Activated naive CD8-positive, alpha-beta T cell (primary cell): ENCODE measurements around the gene PDIA6.
"Not testable (repeated sequence)": the region's sequence is repeated elsewhere in the genome, so short reads cannot be mapped to it uniquely, and the experiment has no call there.

ENCODE experiments used
- H3K27ac Mint-ChIP-seq: one replicate; pipeline ENCODE4 v1.8.0; 2021; ENCODE audit warnings: mixed read lengths
- H3K27me3 Mint-ChIP-seq: one replicate; pipeline ENCODE4 v1.8.0; 2021; ENCODE audit warnings: mixed read lengths
- H3K36me3 Mint-ChIP-seq: one replicate; pipeline ENCODE4 v1.8.0; 2021; ENCODE audit warnings: mixed read lengths
- H3K4me1 Mint-ChIP-seq: one replicate; pipeline ENCODE4 v1.8.0; 2021; ENCODE audit warnings: low read depth, mixed read lengths
- H3K4me3 Mint-ChIP-seq: one replicate; pipeline ENCODE4 v1.8.0; 2021; ENCODE audit warnings: mild to moderate bottlenecking, mixed read lengths
- H3K9me3 Mint-ChIP-seq: one replicate; pipeline ENCODE4 v1.8.0; 2021; ENCODE audit warnings: low read depth, mixed read lengths

The PDIA6 gene

GRCh38 chr2:10824191-10824590 lies 11.6 kb upstream of the PDIA6 start:
- H3K9me3 Mint-ChIP-seq, result no peaks in the 10 kb centered on the region
- H3K27ac Mint-ChIP-seq, result no peak overlapping the region
- H3K4me3 Mint-ChIP-seq, result no peak overlapping the region
- H3K36me3 Mint-ChIP-seq, result no peaks in the 10 kb centered on the region
- no peaks in the 10 kb centered on the region for H3K4me1 Mint-ChIP-seq
- peaks cover 17% of the 10 kb centered on the region for H3K27me3 Mint-ChIP-seq

DNA sequence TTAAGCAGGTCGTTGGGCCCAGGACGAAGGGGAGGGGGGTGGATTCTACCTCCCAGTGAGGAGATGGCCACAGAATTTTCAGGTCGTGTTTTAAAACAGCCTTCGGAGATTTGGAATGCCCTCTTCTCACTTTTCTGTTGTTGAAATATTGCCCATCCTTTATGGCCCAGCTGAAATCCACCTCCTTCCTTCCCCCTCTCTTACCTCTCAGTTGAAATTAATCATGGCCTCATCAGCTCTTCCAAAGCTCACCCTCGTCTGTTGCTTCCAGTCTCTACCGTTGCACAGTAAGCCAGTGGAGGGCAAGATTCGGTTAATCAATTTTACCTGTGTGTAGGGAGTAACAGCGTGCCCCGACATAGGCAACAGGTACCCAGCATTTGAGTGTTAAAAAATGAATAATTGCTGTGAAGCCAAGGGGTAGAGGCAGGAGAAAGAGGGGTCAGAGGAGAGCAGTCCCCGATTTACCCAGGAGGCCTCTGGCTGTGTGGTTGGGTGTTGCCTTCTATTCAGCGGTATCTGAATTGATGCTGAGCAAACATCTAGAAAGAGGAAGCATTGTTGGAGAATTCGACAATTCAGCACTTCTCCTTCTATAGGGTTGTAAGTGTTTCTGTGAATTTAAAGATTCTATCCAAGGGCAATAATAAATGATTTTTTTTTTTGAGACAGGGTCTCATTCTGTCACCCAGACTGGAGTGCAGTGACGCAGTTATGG lies 8.6 kb upstream of the PDIA6 start:
- Mint-ChIP-seq H3K4me1 (no peaks in the 10 kb centered on the region), H3K27me3 (peaks cover 14% of the 10 kb centered on the region)

DNA sequence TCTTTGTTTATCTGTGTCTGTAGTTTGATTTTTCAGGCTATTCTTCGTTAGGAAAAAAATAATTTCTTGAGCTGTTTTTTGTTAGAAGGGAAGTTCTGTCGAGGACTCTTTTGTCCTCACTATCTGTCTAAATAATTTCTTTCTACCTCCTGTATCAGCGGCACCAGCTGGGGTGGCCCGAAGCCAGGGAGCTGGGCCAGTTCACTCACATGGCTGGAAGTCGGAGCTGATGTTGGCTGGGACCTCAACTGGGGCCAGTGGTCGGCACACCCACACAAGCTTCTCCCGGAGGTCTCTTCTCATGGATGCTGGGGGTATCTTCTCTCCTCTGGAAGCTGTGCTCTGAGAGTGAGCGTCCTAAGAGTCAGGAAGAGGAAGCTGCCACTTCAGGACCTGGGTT lies 8.0 kb upstream of the PDIA6 start:
- Mint-ChIP-seq H3K36me3 (no peaks in the 10 kb centered on the region), H3K27me3 (peaks cover 14% of the 10 kb centered on the region), H3K4me3 (no peak overlapping the region)

More for the DNA sequence above, 8.6 kb upstream of the PDIA6 start:
- H3K36me3 Mint-ChIP-seq, result no peaks in the 10 kb centered on the region
- no peak overlapping the region for H3K27ac Mint-ChIP-seq
- no peak overlapping the region for H3K4me3 Mint-ChIP-seq
- H3K9me3 Mint-ChIP-seq, result no peaks in the 10 kb centered on the region

GRCh38 chr2:10819714-10820314 lies 7.2 kb upstream of the PDIA6 start:
- H3K4me3 Mint-ChIP-seq, result no peak overlapping the region
- no peaks in the 10 kb centered on the region for H3K4me1 Mint-ChIP-seq
- H3K27ac Mint-ChIP-seq, result no peak overlapping the region
- H3K9me3 Mint-ChIP-seq, result no peaks in the 10 kb centered on the region
- peaks cover 14% of the 10 kb centered on the region for H3K27me3 Mint-ChIP-seq
- H3K36me3 Mint-ChIP-seq, result no peaks in the 10 kb centered on the region

More for the DNA sequence above, 8.0 kb upstream of the PDIA6 start:
- Mint-ChIP-seq H3K9me3 (no peaks in the 10 kb centered on the region), H3K4me1 (no peaks in the 10 kb centered on the region), H3K27ac (no peak overlapping the region)

DNA sequence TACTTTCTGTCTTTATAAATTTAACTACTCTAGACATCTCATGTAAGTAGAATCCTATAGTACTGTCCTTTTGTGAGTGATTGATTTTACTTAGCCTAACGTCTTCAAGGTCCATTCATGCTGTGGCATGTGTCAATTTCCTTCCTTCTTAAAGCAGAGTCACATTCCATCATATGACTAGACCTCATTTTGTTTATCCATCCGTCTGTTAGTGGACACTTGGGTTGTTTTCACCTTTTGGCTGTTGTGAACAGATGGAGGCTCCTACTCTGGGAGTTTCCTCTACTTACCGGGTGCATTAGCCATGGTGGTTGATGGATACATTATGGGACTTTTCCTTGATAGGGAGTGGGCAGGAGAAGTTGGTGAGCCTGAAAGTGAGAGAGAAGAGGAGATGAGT lies 6.4 kb upstream of the PDIA6 start:
- no peaks in the 10 kb centered on the region for H3K36me3 Mint-ChIP-seq
- H3K27me3 Mint-ChIP-seq, result peaks cover 12% of the 10 kb centered on the region
- no peak overlapping the region for H3K4me3 Mint-ChIP-seq
- H3K27ac Mint-ChIP-seq, result no peak overlapping the region
- H3K4me1 Mint-ChIP-seq, result no peaks in the 10 kb centered on the region
- no peaks in the 10 kb centered on the region for H3K9me3 Mint-ChIP-seq

DNA sequence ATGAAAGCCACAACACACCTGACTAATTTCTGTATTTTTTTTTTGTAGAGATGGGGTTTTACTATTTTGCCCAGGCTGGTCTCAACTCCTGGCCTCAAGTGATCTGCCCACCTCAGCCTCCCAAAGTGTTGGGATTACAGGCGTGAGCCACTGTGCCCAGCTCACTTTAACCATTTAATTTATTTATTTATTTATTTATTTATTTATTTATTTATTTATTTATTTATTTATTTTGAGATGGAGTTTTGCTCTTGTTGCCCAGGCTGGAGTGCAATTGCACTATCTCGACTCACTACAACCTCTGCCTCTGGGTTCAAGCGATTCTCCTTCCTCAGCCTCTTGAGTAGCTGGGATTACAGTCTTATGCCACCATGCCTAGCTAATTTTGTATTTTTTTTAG lies 5.7 kb upstream of the PDIA6 start:
- not testable (repeated sequence) for H3K4me3 Mint-ChIP-seq, H3K36me3 Mint-ChIP-seq, H3K9me3 Mint-ChIP-seq, H3K27ac Mint-ChIP-seq, H3K4me1 Mint-ChIP-seq, H3K27me3 Mint-ChIP-seq

- H3K27me3 Mint-ChIP-seq, result peaks cover 9% of the 10 kb centered on the region
- no peaks in the 10 kb centered on the region for H3K9me3 Mint-ChIP-seq
- no peak overlapping the region for H3K27ac Mint-ChIP-seq
Measured at GRCh38 chr2:10817413-10817812, 4.8 kb upstream of the PDIA6 start.

DNA sequence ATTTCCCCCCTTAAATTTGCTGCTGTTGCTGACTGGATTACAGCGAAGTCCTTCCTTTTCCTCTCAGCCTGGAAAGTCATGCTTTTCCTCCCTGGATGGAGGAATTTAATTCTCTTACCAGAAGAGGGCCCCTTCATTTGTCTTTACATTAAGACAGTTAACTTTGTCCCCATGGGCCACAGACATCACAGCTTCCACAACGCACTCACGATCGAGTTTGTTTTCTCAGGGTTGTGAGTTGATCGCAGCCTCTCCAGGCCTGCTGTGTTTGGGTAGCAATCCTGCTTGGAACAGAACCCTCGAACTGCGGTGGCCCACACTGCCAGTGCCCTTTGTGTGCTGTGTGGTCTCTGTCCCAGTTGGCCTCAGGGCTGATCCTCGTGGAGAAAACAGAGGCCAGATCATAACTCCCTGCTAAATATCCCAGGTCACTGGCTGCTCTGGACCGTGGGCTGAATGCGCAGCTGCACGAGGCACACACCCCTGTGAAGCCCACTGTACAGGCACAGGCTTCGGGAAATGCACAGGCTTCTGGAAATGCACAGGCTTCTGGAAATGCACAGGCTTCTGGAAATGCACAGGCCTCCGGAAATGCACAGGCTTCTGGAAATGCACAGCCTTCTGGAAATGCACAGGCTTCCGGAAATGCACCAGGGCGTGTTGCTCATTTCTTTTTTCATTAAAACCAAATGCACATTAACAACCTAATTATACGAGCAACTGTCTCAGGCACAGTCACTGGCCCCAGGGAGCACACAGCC lies 2.2 kb upstream of the PDIA6 start:
- no peak overlapping the region for H3K27ac Mint-ChIP-seq
- peaks cover 3% of the 10 kb centered on the region for H3K27me3 Mint-ChIP-seq
- peaks cover 7% of the 10 kb centered on the region for H3K36me3 Mint-ChIP-seq
- no peaks in the 10 kb centered on the region for H3K9me3 Mint-ChIP-seq
- peaks cover 20% of the 10 kb centered on the region for H3K4me1 Mint-ChIP-seq
- peak overlapping the region; percentile 56 for H3K4me3 Mint-ChIP-seq

More at GRCh38 chr2:10817413-10817812, 4.8 kb upstream of the PDIA6 start:
- Mint-ChIP-seq H3K4me3 (no peak overlapping the region), H3K36me3 (no peaks in the 10 kb centered on the region), H3K4me1 (peaks cover 3% of the 10 kb centered on the region)

DNA sequence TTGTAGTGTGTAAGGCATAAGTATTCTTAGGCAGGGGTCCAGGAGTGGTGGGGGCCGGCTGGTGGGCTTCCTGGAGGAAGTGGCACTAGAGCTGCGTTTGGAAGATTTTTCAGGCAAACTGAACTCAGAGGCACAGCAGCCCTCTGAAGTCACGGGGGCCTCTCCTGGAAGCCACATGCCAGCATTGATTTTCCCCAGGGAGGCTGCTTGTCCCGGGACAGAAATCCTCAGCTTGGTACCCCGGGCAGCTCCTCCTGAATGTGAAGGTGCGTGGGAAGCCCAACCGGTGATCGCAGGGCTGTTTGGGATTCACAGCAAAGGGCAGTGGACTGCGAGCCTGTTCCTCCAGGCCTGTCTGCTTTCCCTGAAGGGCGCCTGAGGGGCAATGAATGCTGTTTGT lies 1.6 kb upstream of the PDIA6 start:
- H3K27ac Mint-ChIP-seq, result peak overlapping the region; percentile 16
- H3K36me3 Mint-ChIP-seq, result peaks cover 7% of the 10 kb centered on the region
- peaks cover 24% of the 10 kb centered on the region for H3K4me1 Mint-ChIP-seq
- H3K27me3 Mint-ChIP-seq, result peaks cover 2% of the 10 kb centered on the region
- H3K9me3 Mint-ChIP-seq, result no peaks in the 10 kb centered on the region
- H3K4me3 Mint-ChIP-seq, result peak overlapping the region; percentile 46

- H3K27me3 Mint-ChIP-seq, H3K9me3 Mint-ChIP-seq, H3K36me3 Mint-ChIP-seq: not testable (repeated sequence)
- Mint-ChIP-seq H3K4me1 (peaks cover 30% of the 10 kb centered on the region), H3K27ac (peak overlapping the region; percentile 78), H3K4me3 (peak overlapping the region; percentile 84)
Measured at GRCh38 chr2:10813163-10814138, 866 bp upstream of the PDIA6 start.

DNA sequence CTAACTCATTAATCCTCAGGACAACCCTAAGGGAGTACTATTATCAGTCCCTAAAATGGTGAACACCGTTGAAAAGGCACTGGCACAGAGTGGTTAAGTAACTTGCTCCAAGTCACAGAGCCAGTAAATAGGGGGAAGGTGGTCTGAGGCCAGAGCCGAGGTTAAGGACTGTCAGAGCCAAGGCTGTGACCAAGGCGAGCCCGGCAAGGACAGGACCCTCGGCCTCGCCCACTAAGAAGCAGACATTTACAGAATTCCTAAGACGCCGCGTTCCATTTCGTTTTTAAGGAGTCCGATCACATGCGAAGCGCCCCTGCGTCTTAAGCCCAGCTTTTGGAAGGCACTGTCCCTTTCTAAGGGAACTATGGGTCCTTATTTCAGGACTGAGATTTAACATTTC lies 1.1 kb downstream of the PDIA6 start:
- Mint-ChIP-seq H3K4me3 (peak overlapping the region; percentile 93), H3K27me3 (no peaks in the 10 kb centered on the region), H3K27ac (peak overlapping the region; percentile 94), H3K36me3 (peaks cover 14% of the 10 kb centered on the region), H3K4me1 (peaks cover 46% of the 10 kb centered on the region), H3K9me3 (no peaks in the 10 kb centered on the region)

DNA sequence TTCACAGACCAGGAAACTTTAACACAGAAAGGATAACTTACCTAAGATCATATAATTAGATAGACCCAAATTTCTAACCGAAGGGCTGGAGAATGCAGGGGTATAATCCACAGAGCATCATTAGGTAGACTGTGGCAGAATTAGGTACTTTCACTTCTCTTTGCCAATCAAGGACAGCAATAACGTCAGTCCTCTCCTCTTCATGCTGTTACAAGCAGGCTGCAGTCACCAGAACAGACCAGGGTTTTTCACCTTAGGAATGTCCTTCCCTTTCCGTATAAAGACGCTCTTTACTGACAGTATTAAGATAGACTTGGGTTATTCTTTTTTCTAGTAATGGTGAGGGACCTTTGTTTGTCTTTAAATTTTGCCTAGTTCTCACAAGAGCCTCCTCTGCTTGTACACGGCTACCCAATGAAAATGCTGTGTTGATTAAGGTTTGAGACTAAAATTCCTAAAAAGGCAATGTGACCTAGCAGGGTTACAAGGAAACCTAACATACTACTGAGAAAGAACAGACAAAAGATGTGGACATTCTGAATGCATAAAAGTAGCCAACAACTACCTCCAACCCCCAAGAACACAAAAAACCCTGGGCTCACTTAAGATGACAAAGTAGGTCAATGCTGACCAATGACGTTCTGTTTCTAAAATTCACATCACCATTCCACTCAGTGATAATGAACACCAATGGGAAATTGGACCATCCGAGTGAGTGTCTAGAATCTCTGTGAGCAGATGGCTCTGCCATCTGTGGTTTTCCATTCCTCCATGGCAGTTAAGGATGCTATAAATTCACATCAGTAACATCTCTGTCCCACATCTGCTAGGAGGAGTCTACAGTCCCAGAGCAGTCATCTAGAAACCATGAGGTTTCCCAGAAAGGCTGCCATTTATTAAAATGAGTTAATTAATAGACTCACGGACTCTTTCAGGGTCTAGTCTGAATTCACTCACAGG lies 2.1 kb downstream of the PDIA6 start:
- peak overlapping the region; percentile 94 for H3K27ac Mint-ChIP-seq
- no peaks in the 10 kb centered on the region for H3K9me3 Mint-ChIP-seq
- no peaks in the 10 kb centered on the region for H3K27me3 Mint-ChIP-seq
- H3K4me1 Mint-ChIP-seq, result peaks cover 48% of the 10 kb centered on the region
- H3K36me3 Mint-ChIP-seq, result peaks cover 14% of the 10 kb centered on the region
- H3K4me3 Mint-ChIP-seq, result peak overlapping the region; percentile 93

DNA sequence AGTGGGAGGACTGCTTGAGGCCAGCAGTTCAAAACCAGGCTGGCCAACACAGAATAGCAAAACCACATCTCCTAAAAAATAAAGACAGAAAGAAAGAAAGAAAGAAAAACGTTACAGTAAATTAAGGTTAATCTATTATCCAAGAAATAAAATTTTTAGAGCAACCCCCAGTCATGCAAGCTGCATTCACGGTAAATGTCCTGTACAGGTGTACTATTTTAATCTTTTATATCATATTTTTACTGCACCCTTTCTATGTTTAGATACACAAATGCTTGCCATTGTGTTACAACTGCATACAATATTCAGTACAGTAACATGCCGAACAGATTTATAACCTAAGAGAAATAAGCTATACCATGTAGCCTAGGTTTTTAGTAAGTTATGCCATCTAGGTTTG lies 6.0 kb downstream of the PDIA6 start:
- Mint-ChIP-seq H3K9me3 (no peaks in the 10 kb centered on the region), H3K27ac (no peak overlapping the region), H3K4me1 (peaks cover 50% of the 10 kb centered on the region), H3K4me3 (no peak overlapping the region), H3K27me3 (no peaks in the 10 kb centered on the region), H3K36me3 (peaks cover 14% of the 10 kb centered on the region)

DNA sequence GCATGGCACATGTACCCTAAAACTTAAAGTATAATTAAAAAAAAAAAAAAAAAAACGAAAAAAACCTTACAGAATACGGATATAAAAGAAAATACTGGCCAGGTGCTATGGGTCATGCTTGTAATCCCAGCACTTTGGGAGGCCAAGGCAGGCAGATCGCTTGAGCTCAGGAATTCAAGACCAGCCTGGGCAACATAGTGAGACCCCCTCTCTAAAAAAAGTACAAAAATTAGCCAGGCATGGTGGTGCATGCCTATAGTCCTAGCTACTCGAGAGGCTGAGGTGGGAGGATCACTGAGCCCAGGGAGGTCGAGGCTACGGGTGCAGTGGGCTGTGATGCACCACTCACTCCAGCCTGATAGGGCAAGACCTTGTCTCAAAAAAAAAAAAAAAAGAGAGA lies 6.6 kb downstream of the PDIA6 start:
- not testable (repeated sequence) for H3K4me3 Mint-ChIP-seq, H3K9me3 Mint-ChIP-seq, H3K27ac Mint-ChIP-seq, H3K27me3 Mint-ChIP-seq
- Mint-ChIP-seq H3K4me1 (peaks cover 45% of the 10 kb centered on the region), H3K36me3 (peaks cover 14% of the 10 kb centered on the region)
